Stimulated activated CD8-positive, alpha-beta memory T cell treated with anti-CD3 and anti-CD28 coated beads, Interleukin-7, amount 100 ng/mL, for 1 hour (primary cell): ENCODE measurements around the gene TFB2M.

Experiments used
- DNase-seq, 2 donors: peaks; one replicate each; pipeline ENCODE4 v3.0.0-alpha.2; 2020; ENCODE audit warnings: low read depth in 2 of 2

The TFB2M gene

GRCh38 chr1:246552110-246552509 lies 14.0 kb downstream of the TFB2M start:
- no peak for DNase-seq

GRCh38 chr1:246550402-246550801 lies 15.7 kb downstream of the TFB2M start:
- DNase-seq: no peak

GRCh38 chr1:246549665-246550064 lies 16.4 kb downstream of the TFB2M start:
- DNase-seq: no peak

- no peak for DNase-seq
These were observed 22.1 kb downstream of the TFB2M start for GRCh38 chr1:246544001-246544400.

DNA sequence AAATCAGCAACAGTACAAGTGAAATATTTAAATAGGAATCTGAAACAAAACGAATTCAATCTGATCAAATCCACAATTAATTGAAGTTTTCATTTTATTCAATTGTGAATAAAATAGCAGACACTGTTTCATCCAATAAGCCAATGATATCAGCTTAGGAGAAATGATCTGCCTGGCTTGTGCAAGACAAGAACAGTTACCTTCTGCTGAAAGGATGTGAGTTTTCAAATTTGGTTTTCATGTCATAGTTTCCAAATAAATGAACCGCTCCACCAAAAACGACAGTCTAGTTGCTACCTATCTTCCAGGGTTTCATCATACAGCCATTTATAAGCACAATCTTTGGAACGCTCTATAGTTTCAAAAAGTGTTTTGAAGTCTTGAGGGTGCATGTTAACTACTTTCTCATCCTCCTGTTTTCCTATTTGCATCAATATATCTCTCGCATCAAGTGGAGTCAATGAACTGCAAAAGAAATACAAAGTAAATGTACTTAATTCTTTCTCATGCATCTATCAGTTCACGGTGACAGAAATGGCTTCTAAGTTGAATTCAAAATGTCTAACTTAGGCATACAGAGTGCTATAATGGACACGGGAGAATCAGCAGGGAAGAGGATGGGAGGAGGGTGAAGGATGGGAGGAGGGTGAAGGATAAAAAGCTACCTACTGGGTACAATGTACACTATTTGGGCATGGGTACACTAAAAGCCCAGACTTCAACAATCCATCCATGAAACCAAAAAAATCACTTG lies 25.1 kb downstream of the TFB2M start:
- no peak for DNase-seq

DNA sequence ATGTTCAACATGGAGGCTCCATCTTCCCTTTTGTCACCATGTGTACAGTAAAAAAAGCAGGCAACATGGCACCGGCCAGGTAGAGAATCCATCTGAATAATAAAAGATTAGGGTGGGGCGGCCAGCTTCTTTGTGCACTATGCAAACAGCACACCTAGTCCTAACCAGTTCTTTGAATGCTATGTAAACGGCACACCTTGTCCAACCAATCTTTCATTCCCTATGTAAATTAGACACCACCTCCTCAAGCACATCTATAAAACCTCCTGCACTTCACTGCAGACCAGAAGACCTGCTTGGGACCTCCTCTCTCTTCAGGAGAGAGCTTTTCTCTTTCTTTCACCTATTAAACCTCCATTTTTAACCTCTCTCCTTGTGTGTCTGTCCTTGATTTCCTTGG lies 28.2 kb downstream of the TFB2M start:
- DNase-seq: no peak

- DNase-seq: no peak
These were observed 28.6 kb downstream of the TFB2M start for GRCh38 chr1:246537441-246537840.

- no peak for DNase-seq
These were observed 31.9 kb downstream of the TFB2M start for GRCh38 chr1:246534114-246534513.

- DNase-seq: no peak
These were observed 32.6 kb downstream of the TFB2M start for GRCh38 chr1:246533371-246533905.

- DNase-seq: no peak
These were observed 33.5 kb downstream of the TFB2M start for GRCh38 chr1:246532519-246532918.

DNA sequence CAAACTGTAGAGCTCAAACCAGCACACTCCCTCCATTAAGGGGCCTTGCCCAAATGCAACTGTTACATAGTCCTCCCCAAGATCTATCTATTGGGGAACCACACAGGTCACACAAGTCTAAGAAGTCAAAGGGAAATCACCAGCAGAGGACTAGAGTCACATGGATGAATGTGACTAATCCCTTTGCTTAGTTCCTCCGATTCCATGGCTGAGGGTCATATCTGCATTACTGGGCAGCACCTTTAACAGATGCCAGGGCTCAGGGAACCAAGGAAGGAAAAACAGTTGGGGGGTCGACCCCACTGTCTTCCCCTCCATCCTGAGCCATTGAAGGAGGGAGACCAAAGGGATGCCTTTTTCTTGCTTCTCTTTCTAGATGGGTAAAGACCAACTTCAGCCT lies 35.6 kb downstream of the TFB2M start:
- no peak for DNase-seq

DNA sequence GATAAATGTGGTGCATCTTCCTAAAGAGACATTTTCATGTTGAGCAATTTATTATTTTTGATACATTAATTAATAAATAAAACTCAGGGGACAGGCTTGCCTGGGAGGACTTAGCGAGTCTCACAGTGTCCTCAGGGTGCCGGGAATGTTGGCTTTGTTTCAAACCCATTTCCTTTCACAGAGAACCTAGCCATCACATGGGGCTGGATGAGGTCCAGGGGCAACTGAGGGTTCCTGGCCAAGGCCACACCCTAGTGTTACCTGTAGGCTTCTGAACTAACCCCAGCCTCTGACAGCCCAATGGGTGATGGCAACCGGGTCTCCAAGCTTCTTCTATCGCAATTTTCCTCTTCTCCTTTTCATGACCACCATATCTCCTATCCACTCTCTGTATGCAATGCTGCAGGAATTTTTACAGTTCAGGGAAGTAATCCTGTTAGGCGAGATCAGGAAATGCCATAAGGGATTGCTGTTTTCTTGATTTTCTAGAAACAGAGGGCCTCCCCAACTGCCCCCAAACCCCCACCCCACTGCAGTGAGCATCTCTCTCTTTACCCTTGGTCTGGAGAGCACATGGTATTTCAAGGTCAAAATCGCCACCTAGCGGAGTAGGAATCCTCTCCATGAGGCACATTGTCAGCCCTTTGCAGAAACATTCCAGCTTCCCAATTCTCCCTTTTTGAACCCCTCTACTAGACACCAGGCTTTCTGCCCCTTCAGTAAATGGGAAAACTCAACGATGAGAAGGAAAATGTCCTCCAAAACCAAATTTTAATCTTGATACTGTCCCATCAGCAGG lies 36.9 kb downstream of the TFB2M start:
- no peak for DNase-seq

DNA sequence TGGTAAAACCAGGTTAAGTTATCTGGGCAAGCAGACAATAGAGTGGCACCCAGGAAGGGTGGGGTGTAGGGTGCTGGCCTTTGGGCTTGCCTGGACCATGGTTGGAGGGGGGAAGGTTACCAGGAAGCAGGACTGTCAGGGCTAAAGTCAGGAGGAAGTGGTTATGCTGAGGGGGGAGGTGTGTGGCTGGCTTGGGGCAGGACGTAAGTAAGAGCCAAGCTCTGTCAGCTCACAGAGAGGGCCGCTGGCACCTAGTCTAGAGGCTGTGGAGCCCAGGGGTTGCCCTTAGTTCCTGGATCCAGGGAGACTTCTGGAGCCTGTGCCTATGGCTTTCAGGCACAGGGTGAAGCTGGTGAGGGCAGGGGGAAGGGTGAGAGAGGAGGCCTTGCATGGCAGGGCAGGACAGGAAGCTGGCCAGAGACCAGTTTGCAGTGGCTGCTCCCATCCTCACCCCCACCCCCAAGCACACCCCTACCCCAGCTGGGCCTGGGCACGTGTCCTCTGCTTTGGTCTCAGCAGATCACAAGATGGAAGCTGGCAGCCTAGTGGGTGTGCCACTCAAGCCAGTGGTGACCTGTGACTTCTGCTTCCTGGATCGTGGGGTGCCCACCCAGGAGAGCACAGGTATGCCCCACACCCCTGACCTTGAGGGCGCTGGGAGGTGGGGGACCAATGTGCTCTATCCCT lies 38.5 kb downstream of the TFB2M start:
- no peak for DNase-seq

- DNase-seq: no peak
These were observed 39.1 kb downstream of the TFB2M start for GRCh38 chr1:246526915-246527314.

- DNase-seq: no peak
These were observed 39.7 kb downstream of the TFB2M start for GRCh38 chr1:246526380-246526779.

GRCh38 chr1:246519514-246519913 lies 46.5 kb downstream of the TFB2M start:
- DNase-seq: no peak

DNA sequence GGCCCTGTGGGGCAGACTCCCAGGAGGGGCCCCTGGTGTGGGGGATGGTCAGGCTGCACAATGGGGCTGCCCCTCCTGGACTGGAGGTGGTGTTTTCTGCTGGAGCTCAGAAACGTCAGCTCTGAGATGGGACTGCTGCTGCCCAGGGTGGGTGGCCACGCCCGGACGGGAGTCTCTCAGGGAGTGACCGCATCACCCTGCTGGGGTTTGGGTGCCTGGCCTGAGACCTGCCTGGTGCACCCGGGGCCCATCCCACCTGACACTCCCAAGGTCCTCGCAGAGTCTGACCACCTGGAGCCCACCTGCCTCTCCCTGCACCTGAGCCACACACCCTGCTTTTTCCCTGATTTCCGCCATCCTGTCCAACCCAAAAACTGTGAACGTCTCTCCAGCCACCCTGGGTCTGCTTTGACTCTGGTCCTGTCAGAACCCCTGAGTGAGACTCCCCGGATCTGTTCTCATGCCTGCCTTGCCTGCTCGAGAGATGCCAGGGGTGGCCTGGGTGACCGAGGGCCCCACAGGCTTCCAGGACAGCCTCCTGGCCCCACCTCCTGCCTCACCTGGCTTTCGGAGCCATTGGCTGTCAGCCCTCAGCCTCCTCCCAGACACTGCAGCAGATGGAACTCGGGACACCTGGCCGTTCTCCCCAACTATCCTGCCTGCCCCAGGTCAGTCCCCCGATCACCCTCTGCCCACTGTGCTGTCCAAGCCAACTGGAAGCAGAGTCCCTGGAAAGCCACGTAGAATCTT lies 47.4 kb downstream of the TFB2M start:
- DNase-seq: no peak

DNA sequence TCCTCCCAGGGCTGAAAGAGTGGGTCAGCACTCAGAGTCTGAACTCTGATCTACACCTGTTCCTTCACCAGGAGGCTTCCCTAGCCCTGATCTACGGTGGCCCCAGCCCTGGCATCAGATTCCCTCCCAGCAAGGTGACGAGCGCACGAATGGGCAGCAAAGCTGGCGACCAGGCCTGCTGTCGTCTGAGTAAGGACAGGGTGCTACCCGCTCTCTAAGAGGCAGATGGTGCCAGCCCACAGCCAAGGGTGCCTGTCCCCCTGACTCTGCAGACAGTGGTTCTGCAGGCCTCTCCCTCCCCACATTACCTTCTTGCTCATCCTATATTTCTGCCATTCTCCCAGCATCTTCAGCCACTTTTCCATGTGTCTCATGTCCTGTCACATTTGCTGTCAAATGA lies 48.7 kb downstream of the TFB2M start:
- no peak for DNase-seq

GRCh38 chr1:246516126-246516525 lies 49.9 kb downstream of the TFB2M start:
- DNase-seq: no peak

- DNase-seq: no peak
These were observed 50.6 kb downstream of the TFB2M start for GRCh38 chr1:246515390-246516005.

GRCh38 chr1:246513619-246514343 lies 52.3 kb downstream of the TFB2M start:
- DNase-seq: no peak
